Measurements from ENCODE around the gene CHN2. TPM values are rescaled to one million over a fixed set of nuclear protein-coding genes. Genes with fewer than 3 reads are reported as not detected.

Gene CHN2
- total RNA-seq, 1 experiment from 2014 or later: 2.1 TPM

- Histone ChIP-seq H3K36me3 (ENCODE audit: control insufficient read depth in 1 of 2, insufficient read depth in 2 of 2, low read length in 2 of 2) (no peaks in the 10 kb centered on the region), H2AFZ (ENCODE audit: low read depth, low read length, poor library complexity, severe bottlenecking) (no peak overlapping the region), H3K4me2 (ENCODE audit: low read length) (no peak overlapping the region), H3K9ac (ENCODE audit: low read length) (no peak overlapping the region), H4K20me1 (ENCODE audit: insufficient read depth) (no peaks in the 10 kb centered on the region), H3K27me3 (ENCODE audit: insufficient read depth, low read length) (no peaks in the 10 kb centered on the region), H3K27ac (ENCODE audit: low read depth, low read length) (no peak overlapping the region), H3K9me2 (ENCODE audit: insufficient read depth) (no peaks in the 10 kb centered on the region), H3K9me3 (ENCODE audit: control insufficient read depth in 1 of 2, insufficient read depth in 1 of 2, low read depth in 1 of 2, low read length in 2 of 2) (no peaks in the 10 kb centered on the region), H3K4me1 (ENCODE audit: control insufficient read depth in 1 of 2, insufficient read depth in 2 of 2, low read length in 2 of 2) (no peaks in the 10 kb centered on the region), H3K4me3 (replicated peaks in 1 of 2; ENCODE audit: low read depth in 1 of 2, low read length in 2 of 2) (no peak overlapping the region), H3K79me2 (ENCODE audit: insufficient read depth, low read length) (no peaks in the 10 kb centered on the region)
- ATAC-seq (no peak), DNase-seq (ENCODE audit: low read depth, low spot score) (no peak)
- BruUV-seq (replicated peaks): no TSS peak
- intact Hi-C loops (cut with micrococcal nuclease): no loop called here
- TF ChIP-seq RAD21 (IDR thresholded peaks at IDR 0.05; ENCODE audit: low read depth) (no peak), REST (IDR thresholded peaks at IDR 0.05; ENCODE audit: low read depth) (no peak), ZFX (IDR thresholded peaks at IDR 0.05) (no peak), CEBPB (IDR thresholded peaks at IDR 0.05; ENCODE audit: low read depth) (no peak), ZNF274 (IDR thresholded peaks at IDR 0.05; ENCODE audit: low read depth, low read length) (no peak), POLR2AphosphoS5 (IDR thresholded peaks at IDR 0.05; ENCODE audit: low read depth, low read length) (no peak), YY1 (IDR thresholded peaks at IDR 0.05; ENCODE audit: extremely low read depth, insufficient replicate concordance, low read depth, low read length) (no peak), EZH2phosphoT487 (IDR thresholded peaks at IDR 0.05; ENCODE audit: borderline replicate concordance) (no peak)
- CTCF ChIA-PET: no interaction called here
- RAD21 ChIA-PET (ENCODE audit: low non-redundant PET in 1 of 2, low total read pairs in 2 of 2, uncharacterized antibody in 2 of 2, unreplicated experiment in 2 of 2): no interaction called here
- POLR2A ChIA-PET: no interaction called here
These were observed 226.7 kb downstream of the CHN2 start for GRCh38 chr7:29421010-29421956.

All from HCT116 (cell line).